Lower lobe of right lung (tissue), 2 donors: ENCODE data around the gene NKX2-1. TPM values are rescaled to one million over a fixed set of nuclear protein-coding genes. Genes with fewer than 3 reads are reported as not detected.

Experiments
- ATAC-seq, 2 donors: fragments of 200-7000 bp; cut with Tn5 transposase; one replicate each; pipeline ENCODE4 v1.9.1; 2020 to 2022; ENCODE audit warnings: mild to moderate bottlenecking in 2 of 2, moderate library complexity in 2 of 2
- DNase-seq: peaks from one replicate; pipeline ENCODE4 v3.0.0-alpha.2; 2020
- H3K27ac ChIP-seq: fragments of 200-600 bp; one replicate; pipeline ENCODE4 v1.8.0; 2022
- H3K27me3 ChIP-seq: fragments of 200-600 bp; one replicate; pipeline ENCODE4 v1.8.0; 2022; ENCODE audit warnings: low read depth
- H3K36me3 ChIP-seq: fragments of 200-600 bp; one replicate; pipeline ENCODE4 v1.8.0; 2022; ENCODE audit warnings: mild to moderate bottlenecking
- H3K4me1 ChIP-seq: fragments of 200-600 bp; one replicate; pipeline ENCODE4 v1.8.0; 2022
- H3K4me3 ChIP-seq: fragments of 200-600 bp; one replicate; pipeline ENCODE4 v1.8.0; 2022; ENCODE audit warnings: mild to moderate bottlenecking
- H3K9me3 ChIP-seq: fragments of 200-600 bp; one replicate; pipeline ENCODE4 v1.8.0; 2022
- intact Hi-C: fragments of 100-400 bp; cut with DNase I; formaldehyde crosslinking; loops from one replicate; pipeline ENCODE4 v1.11.0; 2022
- total RNA-seq: library from RNA; stranded (reverse); fragmentation: NEBNext Ultra II Directional; extraction: Animal tissue kit (Norgen Biotek cat#: 25700); gene quantifications from one replicate; pipeline ENCODE4 v1.2.1, GENCODE V29; 2021
- TF ChIP-seq, protein P1 (sequence below): fragments of 200-600 bp; IDR thresholded peaks from one replicate; pipeline ENCODE4 v1.8.0; 2022; ENCODE audit warnings: antibody characterized with exemption, mild to moderate bottlenecking
- donor health status: DM: no; HTN: yes; CAD: no; lungs with severe emphysema.

Gene NKX2-1
- total RNA-seq, 1 donor from 2014 or later: 180 TPM

DNA sequence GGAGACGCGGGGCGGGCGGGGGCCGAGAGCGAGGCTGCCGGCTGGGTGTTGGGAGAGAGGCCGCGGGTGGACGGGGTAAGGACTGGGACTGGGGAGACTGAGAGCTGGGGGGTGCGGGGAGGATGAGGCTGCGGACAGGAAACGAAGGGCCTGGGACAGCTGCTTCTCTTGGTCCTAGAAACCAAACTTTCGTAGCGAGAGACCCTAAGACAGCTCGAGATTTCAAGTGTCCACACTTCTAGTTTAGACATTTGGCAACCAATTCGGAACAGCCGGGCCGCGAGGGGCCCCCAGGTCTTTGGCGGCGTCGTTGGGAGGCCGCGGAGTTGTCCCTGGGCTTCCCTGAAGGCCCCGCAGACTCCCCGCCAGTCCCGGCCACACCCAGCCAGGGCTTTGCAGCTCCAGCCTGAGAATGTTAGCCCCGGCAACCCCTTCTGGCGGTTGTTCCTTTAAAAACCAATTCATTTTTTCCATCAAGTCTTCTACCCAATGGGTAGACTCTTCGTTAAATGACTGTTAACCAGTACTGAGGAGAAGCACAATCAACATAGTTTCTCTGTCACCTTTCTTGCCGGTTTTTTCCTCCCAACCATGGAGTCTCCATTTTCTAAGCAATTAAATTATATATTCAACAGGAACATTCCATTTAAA, 11.5 kb downstream of the NKX2-1 start:
- ATAC-seq (peak; percentile 50 to 52), DNase-seq (peak; percentile 78)
- TF ChIP-seq, protein P1, sequence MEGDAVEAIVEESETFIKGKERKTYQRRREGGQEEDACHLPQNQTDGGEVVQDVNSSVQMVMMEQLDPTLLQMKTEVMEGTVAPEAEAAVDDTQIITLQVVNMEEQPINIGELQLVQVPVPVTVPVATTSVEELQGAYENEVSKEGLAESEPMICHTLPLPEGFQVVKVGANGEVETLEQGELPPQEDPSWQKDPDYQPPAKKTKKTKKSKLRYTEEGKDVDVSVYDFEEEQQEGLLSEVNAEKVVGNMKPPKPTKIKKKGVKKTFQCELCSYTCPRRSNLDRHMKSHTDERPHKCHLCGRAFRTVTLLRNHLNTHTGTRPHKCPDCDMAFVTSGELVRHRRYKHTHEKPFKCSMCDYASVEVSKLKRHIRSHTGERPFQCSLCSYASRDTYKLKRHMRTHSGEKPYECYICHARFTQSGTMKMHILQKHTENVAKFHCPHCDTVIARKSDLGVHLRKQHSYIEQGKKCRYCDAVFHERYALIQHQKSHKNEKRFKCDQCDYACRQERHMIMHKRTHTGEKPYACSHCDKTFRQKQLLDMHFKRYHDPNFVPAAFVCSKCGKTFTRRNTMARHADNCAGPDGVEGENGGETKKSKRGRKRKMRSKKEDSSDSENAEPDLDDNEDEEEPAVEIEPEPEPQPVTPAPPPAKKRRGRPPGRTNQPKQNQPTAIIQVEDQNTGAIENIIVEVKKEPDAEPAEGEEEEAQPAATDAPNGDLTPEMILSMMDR: no peak
- Histone ChIP-seq H3K27ac (peak overlapping the region; percentile 87), H3K9me3 (no peaks in the 10 kb centered on the region), H3K4me1 (peaks cover 10% of the 10 kb centered on the region), H3K27me3 (peaks cover 92% of the 10 kb centered on the region), H3K4me3 (peak overlapping the region; percentile 53), H3K36me3 (no peaks in the 10 kb centered on the region)
- intact Hi-C loops: no loop called here

DNA sequence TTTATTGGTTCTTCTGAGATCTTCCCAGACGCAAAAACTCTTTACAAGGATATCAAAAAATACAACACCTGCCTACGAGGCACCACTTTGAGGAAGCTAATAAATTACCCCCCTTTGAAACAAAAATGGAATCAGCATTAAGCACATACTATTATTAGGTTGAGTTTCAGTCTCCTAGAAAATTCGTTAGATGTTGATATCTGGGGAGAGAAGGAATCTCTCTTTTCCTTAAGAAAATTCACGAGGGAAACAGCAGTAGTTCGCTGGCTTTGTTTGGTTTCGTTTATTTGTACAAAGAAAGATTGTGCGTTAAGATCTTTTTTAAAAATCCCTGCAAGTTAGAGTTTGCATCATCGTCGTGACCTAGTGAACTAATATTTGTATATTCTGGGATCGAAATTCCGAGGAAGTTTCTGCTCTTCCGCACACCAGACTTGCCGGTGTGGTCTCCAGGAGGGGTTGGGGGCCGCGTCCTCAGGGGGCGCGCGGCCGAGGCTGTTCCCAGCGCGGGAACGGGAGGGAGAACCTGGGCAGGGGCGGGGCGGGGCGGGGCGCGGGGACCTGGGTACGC, 12.1 kb downstream of the NKX2-1 start:
- peaks cover 92% of the 10 kb centered on the region for H3K27me3 ChIP-seq
- intact Hi-C loops: no loop called here
- ATAC-seq: no peak
- H3K9me3 ChIP-seq: no peaks in the 10 kb centered on the region
- H3K27ac ChIP-seq: peak overlapping the region; percentile 87
- TF ChIP-seq, protein P1: no peak
- peak overlapping the region; percentile 53 for H3K4me3 ChIP-seq
- DNase-seq: no peak
- H3K4me1 ChIP-seq: peaks cover 10% of the 10 kb centered on the region
- no peaks in the 10 kb centered on the region for H3K36me3 ChIP-seq

DNA sequence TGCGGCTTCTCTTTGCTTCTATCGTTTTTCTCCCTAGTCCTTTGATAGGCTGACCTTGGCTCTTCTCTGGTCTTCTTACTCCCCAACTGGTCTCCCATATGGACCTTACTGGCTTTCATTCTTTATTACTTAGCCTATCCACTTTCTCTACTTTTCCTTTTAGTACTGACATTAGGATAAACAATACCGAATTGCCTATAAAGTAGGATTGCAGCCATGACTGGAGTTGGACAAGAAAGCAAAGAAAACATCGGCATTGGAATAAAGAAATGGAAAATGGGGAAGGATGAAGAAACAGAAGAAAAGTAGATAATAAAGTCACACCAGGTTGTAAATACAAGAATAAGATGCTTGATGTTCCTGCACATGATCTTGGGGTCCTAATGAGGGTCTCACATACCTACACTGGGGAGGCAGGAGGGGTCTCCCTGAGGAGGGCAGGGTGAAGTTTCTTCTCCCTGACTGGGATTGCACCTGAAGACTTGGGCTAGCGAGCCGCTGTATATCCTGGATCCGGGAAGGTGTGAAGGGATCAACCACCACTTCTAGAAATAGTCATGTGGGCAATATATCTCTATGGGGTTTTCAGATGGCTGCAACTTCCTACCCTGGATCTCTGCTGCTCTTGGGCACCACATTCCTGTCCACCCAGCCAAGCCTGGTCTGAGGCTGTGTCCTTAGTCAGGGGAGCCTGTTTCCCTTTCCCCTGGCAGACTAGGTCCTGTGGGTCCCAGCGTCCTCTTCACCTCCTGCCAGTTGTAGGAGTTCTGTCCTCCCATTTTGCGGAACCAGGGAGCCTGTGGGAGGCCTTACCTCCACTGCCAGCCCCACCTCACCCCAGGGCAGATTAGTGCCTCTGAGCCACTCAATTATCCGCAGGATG, 13.1 kb downstream of the NKX2-1 start:
- Histone ChIP-seq H3K27ac (peak overlapping the region; percentile 87), H3K4me1 (peaks cover 10% of the 10 kb centered on the region), H3K4me3 (peak overlapping the region; percentile 53), H3K36me3 (no peaks in the 10 kb centered on the region), H3K27me3 (peaks cover 89% of the 10 kb centered on the region), H3K9me3 (no peaks in the 10 kb centered on the region)
- intact Hi-C loops: no loop called here
- peak; percentile 50 for DNase-seq
- ATAC-seq: peak in 1 of 2 donors; percentile 3
- TF ChIP-seq, protein P1: no peak

DNA sequence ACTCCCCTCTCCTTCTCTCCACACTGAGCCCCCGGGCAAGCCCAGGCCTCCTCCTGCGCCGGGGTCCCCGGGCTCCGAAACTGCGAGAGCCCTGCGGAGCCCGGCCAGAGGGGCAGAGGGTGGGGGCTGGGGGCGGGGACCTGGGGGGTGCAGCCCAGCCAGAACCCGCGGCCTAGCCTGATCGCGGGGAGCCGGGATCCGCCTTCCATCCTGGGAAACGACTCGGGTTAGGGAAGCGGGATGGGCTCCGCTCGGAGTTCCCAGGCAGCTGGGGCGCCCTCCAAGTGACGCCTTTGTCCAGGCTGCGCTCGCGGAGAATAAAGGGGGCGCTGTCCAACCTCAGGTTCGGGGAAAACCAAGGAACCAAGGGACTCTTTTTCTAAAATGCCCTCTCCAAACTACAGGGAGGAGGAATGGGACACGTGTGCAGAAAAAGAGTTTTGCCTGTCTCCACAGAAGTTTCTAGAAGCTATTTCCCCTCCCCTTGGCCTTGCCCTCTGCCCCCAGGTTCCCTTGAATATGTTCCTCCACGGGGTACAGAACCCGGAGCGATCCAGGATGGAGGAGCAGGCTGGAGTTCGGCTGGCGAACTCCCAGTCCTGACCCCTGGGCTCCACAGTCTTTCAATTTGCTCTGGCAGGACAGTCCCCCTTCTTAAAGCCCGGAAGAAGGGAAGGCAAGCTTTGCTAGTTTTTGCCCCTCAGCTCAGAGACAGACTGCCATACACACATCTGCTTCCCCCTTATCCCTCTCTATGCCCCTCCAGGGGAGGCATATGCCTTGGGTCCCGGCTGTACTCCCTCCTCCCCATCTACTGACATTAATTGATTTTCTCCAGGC, 13.9 kb downstream of the NKX2-1 start:
- TF ChIP-seq, protein P1: no peak
- intact Hi-C loops: no loop called here
- Histone ChIP-seq H3K27me3 (peaks cover 86% of the 10 kb centered on the region), H3K4me3 (peak overlapping the region; percentile 53), H3K36me3 (no peaks in the 10 kb centered on the region), H3K4me1 (peaks cover 10% of the 10 kb centered on the region), H3K9me3 (no peaks in the 10 kb centered on the region), H3K27ac (peak overlapping the region; percentile 87)
- peak; percentile 33 to 52 for ATAC-seq
- DNase-seq: peak; percentile 69
